ENCODE results near the gene MESD.
A peak's percentile ranks its signal among the peaks of the same experiment; 100 is the strongest.

The MESD gene

DNA sequence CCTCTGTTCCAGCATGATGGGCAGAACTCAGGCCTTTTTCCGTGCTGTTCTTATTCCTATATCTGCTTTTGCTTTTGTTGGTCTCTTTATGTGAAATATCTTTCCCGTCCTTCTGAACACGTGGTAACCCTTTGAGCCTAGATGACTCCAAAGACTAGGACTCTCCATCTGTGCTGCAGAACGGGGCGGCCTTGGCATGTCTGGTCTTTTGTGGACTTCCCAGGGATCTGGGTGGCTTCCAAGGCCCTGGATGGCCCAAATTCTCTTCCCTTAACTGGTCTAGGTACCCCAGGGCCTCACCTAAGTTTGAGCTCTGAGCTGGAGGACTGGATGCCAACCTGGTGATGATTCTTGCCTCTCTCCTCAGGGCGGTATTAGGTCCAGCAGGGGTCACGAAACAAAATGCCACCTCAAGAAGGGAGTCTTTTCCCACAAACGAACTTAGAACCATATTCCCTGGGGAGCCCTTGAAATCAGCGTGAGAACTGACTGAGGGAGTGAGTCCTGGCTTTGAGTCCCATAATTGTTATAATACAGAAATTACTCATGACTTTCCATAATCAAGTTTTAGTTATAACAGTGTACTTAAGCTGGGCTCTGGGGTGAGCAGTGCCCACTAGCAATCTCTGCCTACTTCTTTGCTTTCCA is 25.0 kb upstream of the MESD start:
- DNase-seq, result no peak

DNA sequence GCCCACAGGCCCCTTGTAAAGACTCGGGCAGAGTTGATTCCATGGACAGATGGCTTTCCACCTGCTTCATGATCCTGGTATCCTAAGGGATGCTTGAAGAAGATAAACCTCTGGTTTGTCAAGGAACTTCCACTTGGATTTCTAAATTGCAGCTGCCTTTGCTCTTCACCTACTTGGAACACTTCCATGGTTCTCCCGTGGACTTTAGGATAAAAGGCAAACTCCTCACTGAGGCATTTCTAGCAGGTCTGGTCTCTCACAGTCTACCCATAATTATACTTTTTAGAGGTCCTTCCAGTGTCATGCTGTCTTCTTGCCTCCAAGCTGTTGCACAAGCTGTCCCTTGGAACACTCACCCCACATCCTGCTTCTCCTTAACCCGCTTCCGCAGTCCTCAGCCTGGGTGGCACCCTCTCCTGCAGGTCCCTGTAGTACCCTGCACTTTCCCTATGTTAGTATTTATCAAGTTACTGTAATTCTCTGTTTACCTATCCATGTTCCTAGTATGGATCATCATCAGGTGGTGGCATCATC is 23.8 kb upstream of the MESD start:
- no peak for DNase-seq

DNA sequence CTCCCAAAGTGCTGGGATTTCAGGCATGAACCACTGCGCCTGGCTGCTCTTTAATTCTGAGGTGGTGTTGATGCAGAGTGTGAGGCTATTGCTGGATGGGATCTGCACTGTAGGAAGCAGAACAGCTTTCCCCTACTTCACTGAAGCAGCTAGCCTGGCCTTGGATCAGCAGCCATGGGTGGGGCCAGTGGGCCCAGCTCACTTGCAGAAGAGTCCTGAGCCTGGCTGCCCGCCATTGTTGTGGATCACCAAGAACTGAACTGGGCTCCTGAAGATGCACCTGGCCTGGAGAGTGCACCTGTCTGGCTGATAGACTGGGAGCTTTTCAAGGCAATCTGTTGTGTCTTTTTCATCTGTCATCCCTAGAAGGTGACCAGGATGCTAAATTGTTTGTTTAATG is 23.0 kb upstream of the MESD start:
- DNase-seq, result no peak

DNA sequence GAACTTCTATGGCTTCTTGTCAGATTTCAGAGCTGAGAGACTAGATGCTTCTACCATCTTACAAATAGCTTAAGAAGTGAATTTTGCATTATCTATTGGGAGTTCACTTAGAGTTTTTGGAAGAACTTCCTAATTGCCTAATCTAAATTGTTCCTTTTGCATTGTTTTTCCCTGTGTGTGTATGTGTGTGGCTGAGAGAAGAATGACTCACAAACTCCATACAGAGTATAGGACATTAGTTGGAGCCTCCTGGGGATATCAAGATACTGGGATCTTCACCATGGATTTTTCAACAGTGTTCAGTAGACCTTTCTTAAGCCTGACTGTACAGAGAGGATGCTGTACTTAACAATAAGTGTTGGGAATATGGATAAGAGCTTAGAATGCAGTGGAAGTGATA is 22.0 kb upstream of the MESD start:
- no peak for DNase-seq

DNA sequence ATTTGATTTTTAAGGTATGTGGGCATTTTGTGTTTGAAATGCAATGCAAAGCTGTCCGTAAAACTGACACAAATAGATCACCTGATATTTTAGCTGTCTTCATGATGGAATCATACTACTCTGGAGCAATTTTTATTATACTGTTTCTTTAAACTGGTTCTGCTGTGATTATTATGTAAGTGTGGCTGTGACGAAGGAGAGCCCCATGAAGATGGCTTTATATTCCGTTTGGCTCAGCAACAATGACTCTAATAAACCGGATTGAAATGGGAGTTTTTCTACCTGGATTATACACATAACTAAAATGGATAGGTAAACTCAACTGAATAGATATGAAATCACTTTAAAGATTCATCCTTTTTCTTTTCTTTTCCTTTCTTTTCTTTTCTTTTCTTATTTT is 20.5 kb upstream of the MESD start:
- DNase-seq, result no peak

DNA sequence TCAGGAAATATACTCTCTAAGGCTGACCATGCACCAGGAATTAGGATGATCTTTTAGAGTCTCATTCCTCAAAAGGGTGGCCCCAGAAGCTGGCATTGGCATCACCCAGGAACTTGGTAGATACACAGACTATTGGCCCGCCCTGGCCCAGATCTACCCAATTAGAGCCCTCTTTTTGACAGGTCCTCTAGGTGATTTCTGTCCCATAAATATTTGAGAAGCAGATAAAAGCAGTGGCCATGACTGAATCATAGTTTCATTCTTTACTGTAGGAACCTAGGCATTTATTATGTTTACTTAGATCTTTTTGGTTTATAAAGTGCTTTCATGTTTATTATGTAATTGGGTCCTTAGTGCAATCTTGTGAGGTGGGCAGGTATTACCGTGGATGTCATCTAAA is 18.7 kb upstream of the MESD start:
- no peak for DNase-seq

DNA sequence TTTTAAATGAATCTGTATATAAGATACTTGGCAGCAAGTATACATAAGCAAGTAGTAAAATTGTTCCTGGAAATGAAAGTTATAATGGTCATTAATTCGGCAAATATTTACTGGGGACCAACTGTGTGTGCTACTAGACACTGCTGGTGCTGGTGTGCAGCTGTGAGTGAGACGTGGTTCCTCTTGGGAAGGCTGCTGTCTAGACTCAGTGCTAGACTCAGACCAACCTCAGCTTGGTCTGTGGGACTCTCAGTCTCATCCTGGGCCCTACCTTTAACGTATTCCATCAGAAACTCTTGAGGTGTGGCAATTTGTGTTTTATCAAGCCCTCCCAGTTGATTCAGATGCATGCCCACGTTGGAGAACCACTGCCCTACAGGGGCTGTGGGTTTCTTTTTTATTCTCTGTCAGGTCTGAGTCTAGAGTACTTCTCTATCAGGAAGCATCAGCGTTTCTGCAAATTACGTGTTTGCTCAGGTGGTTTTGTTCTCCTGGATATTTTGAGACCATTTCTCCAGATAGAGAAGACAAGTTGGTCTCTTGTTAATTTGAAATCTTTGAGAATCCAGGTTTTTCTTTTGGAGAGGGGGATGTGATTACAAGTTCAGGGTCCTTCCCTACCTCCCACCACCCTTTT is 17.9 kb upstream of the MESD start:
- no peak for DNase-seq

DNA sequence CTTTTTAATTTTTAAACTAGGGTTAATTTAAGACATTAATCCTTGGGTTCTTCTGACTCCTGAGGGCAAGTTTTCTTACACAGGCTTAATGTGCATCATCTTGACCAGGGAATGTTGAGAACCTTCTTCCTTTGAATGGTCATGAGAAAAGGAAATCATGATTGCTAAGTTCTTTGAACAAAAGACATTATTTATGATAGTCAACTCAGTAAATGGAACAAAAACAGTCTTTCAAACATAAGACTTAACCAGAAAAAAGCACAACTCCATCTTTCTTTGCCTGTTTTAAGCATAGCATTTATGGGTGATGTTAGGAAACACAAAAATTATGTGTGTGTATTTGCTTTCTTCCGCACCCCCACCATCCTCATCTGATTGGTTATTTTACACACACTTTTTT is 16.5 kb upstream of the MESD start:
- DNase-seq, result no peak

DNA sequence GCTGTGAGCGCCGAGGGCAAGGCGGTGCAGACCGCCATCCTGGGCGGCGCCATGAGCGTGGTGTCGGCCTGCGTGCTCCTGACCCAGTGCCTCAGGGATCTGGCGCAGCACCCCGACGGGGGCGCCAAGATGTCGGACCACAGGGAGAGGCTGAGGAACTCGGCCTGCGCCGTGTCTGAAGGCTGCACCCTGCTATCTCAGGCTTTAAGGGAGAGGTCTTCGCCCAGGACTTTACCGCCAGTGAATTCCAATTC is 13.4 kb upstream of the MESD start:
- DNase-seq, result no peak

DNA sequence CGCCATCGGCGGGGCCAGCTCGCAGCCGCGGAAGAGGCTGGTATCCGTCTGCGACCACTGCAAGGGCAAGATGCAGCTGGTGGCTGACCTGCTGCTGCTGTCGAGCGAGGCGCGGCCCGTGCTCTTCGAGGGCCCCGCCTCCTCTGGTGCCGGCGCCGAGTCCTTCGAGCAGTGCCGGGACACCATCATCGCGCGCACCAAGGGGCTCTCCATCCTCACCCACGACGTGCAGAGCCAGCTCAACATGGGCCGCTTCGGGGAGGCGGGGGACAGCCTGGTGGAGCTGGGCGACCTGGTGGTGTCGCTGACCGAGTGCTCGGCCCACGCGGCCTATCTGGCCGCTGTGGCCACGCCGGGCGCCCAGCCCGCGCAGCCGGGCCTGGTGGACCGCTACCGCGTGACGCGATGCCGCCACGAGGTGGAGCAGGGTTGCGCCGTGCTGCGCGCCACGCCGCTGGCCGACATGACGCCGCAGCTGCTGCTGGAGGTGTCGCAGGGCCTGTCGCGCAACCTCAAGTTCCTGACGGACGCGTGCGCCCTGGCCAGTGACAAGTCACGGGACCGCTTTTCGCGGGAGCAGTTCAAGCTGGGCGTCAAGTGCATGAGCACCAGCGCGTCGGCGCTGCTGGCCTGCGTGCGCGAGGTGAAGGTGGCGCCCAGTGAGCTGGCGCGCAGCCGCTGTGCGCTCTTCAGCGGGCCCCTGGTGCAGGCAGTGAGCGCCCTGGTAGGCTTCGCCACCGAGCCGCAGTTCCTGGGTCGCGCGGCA is 12.9 kb upstream of the MESD start:
- no peak for DNase-seq

DNA sequence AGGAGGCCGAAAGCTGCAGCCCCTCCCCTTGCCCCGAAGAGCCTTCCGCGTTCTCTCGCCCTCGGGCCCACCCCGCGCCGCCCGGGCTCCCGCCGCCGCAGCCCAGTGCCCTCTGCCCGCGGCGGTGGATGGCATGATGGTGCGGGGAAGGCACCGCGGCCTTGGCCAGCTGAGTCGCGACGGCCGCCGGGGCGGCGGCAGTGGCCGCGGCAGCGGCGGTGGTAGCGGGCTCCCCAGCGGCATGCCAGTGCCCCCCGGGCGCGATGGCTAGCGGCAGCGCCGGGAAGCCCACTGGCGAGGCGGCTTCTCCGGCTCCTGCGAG is 12.4 kb upstream of the MESD start:
- DNase-seq, result no peak

DNA sequence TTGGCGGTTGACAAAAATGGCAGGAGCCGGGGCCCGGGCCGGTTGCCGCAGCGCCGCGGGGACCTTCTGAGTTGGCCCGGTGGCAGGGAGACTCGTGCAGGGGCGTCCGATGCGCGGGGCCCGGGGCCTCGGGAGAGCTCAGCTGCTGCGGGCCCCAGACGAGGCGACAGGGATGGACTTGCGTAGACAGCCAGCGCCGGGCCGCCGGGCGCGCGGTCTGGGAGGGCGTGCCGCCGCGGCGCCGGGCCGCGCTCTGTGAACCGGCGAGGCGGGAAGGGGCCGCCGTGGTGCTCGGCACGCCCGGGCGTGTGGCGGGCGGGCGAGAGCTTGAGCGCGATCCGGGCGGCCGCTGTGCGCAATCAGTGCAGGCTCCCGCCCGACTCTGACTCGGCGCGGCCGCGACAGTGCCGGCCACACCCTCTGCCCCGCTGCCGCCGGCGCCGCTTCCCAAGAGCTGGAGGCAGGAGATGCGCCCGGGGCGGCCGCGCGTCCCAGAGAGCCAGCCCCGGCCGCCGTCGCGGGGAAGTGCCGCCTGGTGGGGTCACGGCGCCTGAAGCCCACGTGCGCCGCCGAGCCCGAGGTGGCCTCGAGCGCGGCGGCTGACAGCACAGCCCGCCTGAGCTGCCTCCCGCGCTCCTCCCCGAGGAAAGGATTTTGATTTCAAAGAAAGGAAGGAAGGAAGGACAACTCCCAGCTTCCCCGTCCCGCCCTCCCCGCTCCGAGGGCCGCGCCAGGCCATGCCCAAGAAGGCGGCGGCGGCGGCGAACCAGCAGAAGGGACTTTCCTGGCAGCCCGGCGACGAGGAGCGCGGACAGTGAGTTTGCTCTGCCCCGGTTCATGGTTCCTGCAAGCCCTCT is 11.8 kb upstream of the MESD start:
- DNase-seq, result peak; percentile 46

DNA sequence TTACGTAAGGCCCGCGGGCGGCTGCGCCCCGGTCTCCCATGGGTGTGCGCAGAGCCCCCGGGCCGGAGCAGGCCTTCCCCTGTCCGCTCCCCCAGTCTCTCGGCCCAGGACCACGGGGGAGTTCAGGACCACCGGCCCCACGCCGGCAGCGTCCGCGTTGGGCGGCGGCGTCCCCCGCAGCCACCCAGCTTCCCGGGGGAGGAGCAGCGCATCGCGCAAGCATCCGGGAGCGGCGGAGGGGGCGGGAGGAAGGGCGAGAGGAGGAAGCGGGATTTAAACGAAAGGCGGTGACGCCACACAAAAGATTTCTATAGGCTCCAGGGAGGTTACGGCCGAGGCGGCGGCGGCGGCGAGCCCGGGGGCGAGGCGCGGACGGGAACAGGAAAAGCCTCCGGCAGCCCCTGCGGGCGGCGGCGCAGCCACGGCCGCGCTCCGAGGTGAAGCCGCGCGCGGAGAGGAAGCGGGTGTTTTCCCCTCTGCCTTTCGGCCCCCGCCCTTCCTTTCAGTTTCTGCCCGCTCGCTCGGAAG is 11.1 kb upstream of the MESD start, which contains the start of gene TLNRD1:
Gene TLNRD1 (plus strand): TSS at position 300 of the 528 bp plus-strand sequence. CDS start 1,349 bp downstream, outside the sequence.
- DNase-seq, result peak; percentile 88

DNA sequence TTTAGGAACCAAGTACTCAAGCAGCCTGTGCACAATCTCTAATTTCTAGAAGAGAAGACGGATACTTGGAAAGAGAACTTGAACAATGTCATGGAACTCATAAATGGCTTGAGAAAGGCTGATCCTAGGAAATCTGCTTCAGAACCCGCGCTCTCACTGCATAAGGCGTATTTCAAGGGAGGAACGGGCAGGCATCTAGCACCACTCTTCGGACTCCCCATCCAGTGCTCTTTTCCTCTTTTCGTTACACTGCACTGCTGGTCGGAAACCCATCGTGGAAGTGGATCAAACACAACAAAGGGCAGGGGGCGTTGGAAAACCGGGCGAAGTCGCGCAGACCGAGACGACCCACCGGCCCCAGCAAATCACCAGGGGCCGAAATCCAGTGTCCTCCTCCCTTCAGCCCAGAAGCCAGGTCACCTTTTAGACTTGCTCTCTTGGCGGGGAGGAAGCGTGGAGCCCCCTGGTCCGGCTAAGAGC is 10.6 kb upstream of the MESD start:
- DNase-seq, result no peak

DNA sequence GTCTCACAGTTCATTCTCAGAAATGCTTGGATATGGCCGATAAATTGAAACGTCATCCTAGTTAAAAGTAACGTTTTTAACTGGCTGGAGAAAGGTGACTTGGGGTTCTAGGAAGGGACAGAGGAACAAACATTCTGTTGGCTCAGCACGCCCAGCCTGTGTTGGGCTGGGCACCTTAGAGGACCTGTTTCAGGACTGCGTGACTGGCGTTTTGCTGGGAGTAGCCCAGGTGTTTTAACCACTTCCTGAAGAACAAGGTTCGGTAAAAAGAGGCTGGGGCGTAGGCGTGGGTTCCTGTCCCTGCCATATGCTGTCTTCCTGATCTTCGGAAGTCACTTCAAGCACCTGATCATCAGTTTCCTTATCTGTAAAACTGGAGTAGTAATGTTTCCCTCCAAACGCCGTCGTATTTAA is 10.0 kb upstream of the MESD start:
- DNase-seq, result peak; percentile 69

DNA sequence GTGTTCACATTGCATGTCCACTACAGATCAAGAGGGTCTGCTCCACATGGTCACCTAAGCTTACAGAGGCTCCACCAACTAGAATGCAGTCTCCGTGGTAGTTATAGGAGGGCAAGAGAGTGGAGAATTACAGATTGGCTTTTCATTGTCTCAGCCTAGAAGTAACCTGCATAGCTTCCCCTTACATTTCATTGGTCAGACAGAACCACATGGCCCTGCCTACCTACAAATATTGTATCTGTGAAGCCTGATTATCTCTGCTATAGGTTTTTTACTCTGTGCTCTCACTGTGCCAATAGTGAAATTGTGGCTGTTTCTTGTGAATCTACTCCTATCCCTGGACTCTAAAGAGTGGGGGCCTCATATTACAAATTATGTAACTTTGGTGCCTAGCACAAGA is 8.6 kb upstream of the MESD start:
- DNase-seq, result no peak

DNA sequence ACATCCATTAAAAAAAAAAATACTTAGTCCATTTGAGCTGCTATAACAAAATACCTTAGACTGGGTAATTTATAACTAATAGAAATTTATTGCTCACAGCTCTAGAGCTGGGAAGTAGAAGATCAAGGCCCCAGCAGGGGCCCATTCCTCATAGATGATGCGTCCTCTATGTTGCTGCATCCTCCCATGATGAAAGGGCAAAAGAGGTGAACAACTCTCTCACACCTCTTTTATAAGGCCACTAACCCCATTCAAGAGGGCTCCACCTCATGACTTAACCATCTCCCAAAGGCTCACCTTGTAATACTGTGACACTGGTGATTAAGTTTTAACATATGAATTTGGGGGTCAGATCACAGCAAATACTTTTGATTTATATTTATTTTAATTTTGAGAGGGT is 8.1 kb upstream of the MESD start:
- no peak for DNase-seq

DNA sequence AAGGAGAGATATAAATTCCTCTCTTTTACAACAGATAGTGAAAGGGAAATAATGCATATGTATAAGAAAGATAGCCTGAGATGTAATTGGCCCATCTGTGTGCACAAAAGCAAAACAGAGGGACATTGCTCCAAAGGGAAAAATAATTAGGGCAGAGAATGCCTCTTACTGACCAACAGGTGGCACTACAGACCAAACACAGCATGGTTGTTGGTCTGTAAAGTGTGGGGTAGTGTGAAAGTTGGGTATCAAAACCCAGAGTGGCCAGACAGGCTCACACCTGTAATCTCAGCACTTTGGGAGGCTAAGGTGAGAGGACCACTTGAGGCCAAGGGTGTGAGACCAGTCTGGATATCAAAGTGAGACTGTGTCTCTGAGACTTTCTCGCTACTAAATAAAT is 6.6 kb upstream of the MESD start:
- no peak for DNase-seq

DNA sequence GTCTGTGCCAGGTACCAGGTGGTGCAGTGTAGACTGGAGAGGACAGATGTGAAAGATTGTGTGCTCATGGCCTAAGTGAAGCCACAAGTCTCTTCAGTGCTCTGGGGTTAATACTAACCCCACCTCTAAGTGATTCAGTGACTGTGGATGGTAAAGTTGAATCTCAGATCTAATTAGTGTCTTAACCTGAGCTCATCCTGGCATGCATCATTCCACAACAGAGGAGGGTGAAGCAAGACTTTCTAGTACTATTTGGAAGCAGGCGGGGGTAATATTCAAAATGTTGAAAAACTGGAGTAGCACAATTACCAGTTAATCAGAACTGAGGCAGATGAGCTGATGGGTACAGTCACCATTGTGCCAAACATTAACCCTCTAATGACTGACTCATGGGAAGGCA is 2.8 kb upstream of the MESD start:
- no peak for DNase-seq

DNA sequence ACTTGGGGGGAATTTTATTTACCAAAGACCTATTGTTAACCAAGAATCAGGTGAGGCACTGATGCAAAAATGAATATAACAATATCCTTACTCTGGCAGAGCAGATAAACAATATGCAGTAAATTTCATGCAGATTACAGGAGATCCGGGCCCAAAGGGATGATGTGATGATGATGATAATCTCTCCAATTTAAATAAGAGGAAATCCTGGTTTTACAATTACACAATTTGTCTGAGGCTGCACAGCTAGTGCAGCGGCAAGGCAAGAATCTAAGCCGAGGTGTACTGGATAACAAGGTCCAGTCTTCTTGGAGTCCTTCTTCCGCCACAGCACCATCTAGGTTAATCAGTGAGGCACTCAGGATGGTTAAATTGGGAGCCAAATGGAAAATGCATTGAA is 2.4 kb upstream of the MESD start:
- no peak for DNase-seq

DNA sequence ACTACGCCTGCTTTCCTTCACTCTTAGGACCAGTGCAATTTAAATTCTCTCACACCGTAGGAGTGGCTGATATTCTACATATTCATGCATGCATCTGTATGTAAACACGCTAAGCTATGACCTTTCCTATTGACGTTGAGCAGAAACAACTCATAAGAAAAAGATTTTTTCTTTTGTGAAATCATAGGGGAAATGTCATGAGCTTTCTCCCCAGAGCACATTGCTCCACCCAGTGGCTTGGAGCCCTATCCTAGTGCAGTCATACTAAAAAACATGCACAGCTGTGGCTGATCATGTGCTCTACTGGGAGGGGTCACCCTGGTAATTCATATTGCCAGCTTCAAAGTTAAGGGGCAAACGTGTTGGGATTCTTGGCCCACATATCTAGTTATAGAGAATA is 1.8 kb upstream of the MESD start:
- DNase-seq, result no peak

DNA sequence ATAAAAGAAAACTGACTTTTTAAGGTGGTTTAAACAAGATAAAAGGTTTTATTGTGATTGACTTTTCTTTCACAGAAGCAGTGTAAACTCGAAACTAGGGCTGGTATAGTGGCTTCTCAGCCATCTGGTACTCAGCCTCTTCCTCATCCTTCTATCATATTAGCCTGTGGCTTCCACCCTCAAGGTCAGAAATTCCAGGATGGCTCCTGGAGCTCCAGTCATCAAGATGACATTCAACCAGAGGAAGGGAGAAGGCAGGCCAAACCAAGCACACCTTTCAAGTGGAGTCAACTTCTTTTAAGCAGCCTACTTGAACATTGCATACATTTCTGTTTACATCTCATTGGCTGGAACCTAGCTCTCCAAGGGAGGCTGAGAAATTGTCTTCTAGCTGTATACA is 1.3 kb upstream of the MESD start:
- no peak for DNase-seq

DNA sequence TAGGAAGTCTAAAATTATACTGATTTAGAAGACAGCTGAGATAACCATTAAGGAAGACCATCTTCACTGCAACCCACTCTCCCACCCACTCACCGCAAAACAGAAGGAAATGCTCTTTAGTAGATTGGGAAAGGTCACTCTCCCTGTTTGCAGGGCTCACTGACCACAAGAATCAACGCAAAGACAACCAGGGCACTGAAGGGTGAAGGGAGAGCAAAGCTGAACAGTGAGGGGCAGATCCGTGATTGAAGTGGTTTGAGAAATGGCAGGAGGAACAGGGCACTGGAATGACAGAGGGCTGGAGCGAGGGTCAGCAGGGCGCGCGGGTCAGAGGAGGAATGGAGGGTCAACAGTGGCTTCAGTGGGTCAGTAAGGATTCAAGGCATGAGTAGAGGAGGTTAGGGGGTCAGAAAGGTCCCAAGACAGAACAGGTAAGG is 520 bp downstream of the MESD start:
- no peak for DNase-seq
